Ovary (tissue), 3 donors: ENCODE data around the gene KLK6.

Source experiments
- CTCF ChIP-seq, 3 donors: fragments of 450-650 bp in 2 of 3; fragments of 200-600 bp in 1 of 3; IDR thresholded peaks; one replicate each; pipeline versions ENCODE4 v1.5.1 to v1.8.0; 2016 to 2022; ENCODE audit warnings: antibody characterized with exemption in 3 of 3, mild to moderate bottlenecking in 1 of 3
- POLR2A ChIP-seq: fragments of 450-650 bp; IDR thresholded peaks from one replicate; pipeline ENCODE4 v1.6.1; 2017; ENCODE audit warnings: antibody characterized with exemption, mild to moderate bottlenecking, moderate library complexity
- donor health status: DM: no; HTN: no; CAD: no.

GRCh38 chr19:50992666-50993035 lies 23.3 kb upstream of the KLK6 start:
- TF ChIP-seq CTCF (IDR thresholded peaks at IDR 0.05) (no peak), POLR2A (no peak)
